ENCODE measurements around the gene HS3ST3A1. TPM values are rescaled to one million over a fixed set of nuclear protein-coding genes. Genes with fewer than 3 reads are reported as not detected.

Gene HS3ST3A1
- total and polyA plus RNA-seq, 2 experiments from 2014 or later: 39.2 to 85.1 TPM

DNA sequence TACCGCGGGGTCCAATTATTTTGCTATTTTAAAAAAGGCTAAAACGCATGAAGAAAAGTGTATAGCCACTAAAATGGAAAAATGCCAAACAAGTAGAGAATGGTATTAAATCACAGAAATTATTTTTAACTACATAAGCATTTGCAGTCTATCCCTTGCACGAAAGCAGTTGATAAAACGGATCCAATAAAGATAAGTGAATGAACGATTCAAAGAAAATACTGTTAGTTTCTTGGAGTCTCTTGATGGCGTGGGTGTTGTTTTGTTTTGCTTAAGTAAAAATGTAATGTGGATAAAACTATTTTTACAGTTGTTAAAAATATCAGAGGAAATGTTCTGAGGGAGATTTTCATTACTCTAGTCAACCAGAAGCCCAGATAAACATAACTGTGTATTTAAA is 9.3 kb downstream of the HS3ST3A1 start:
- Histone ChIP-seq H2AFZ (no peak overlapping the region), H3K4me1 (ENCODE audit: insufficient read depth) (peaks cover 73% of the 10 kb centered on the region), H3K36me3 (ENCODE audit: low read depth) (peaks cover 20% of the 10 kb centered on the region), H3K79me2 (ENCODE audit: insufficient read depth) (peaks cover 100% of the 10 kb centered on the region), H3K27ac (no peak overlapping the region), H3F3A (ENCODE audit: insufficient read depth) (peaks cover 71% of the 10 kb centered on the region), H3K4me3 (no peak overlapping the region), H3K9ac (no peak overlapping the region), H3K9me2 (ENCODE audit: insufficient read depth) (no peaks in the 10 kb centered on the region), H3K9me3 (ENCODE audit: low read depth) (no peaks in the 10 kb centered on the region), H4K20me1 (ENCODE audit: insufficient read depth) (no peaks in the 10 kb centered on the region), H3K27me3 (replicated peaks; ENCODE audit: insufficient read depth) (no peaks in the 10 kb centered on the region), H3K4me2 (ENCODE audit: unreplicated experiment) (no peak overlapping the region)
- in situ Hi-C loops (cut with MboI): loop anchor here (10.0 to 25.0 kb wide), 3 partner anchors 255 to 702 kb away; no protein-coding TSS in a partner anchor
- TF ChIP-seq EZH2 (IDR thresholded peaks at IDR 0.05; ENCODE audit: insufficient read depth, poor library complexity, severe bottlenecking): no peak
- no peak for TF ChIP-seq EZH2phosphoT487 (IDR thresholded peaks at IDR 0.05; ENCODE audit: insufficient read depth, low read depth)
- no peak for DNase-seq
- WGBS, 2 experiments (ENCODE audit: low coverage in 1 of 2, low lambda C conversion rate in 2 of 2, missing lambda C conversion rate in 2 of 2): 92 to 95% methylated on average over 7 of the region's 7 CpGs

DNA sequence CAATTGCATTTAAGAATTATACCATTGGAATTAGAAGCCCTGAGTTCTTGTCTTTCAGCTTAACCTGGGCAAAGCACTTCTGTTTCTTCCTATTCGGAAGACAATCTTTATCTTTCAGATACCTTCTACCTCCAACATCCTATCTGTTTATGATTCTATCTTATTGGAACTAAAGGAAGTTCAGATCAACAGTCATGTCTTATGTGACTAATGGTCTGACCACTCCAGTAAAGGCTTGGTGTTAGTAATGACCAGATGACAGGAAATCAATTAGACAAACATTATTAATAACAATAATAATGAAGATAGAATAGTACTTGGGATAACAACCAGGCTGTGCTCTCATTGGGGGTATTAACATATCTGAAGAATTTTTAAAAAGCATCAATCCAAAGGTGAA is 11.3 kb downstream of the HS3ST3A1 start:
- peaks cover 20% of the 10 kb centered on the region; the same call in 1 of the 2 replicates for H3K36me3 ChIP-seq (ENCODE audit: low read depth)
- in situ Hi-C loops (cut with MboI): loop anchor here (10.0 to 25.0 kb wide), 3 partner anchors 253 to 704 kb away; no protein-coding TSS in a partner anchor
- no peak overlapping the region for H3K4me3 ChIP-seq
- H3K4me2 ChIP-seq (ENCODE audit: unreplicated experiment): peak overlapping the region; percentile 41
- no peaks in the 10 kb centered on the region for H3K9me3 ChIP-seq (ENCODE audit: low read depth)
- H3K27me3 ChIP-seq (replicated peaks; ENCODE audit: insufficient read depth): no peaks in the 10 kb centered on the region
- TF ChIP-seq EZH2 (IDR thresholded peaks at IDR 0.05; ENCODE audit: insufficient read depth, poor library complexity, severe bottlenecking) (no peak), EZH2phosphoT487 (IDR thresholded peaks at IDR 0.05; ENCODE audit: insufficient read depth, low read depth) (no peak)
- peaks cover 62% of the 10 kb centered on the region for H3K4me1 ChIP-seq (ENCODE audit: insufficient read depth)
- no peak overlapping the region for H2AFZ ChIP-seq
- DNase-seq: peak; percentile 42
- H4K20me1 ChIP-seq (ENCODE audit: insufficient read depth): no peaks in the 10 kb centered on the region
- WGBS, 2 experiments (ENCODE audit: low coverage in 1 of 2, low lambda C conversion rate in 2 of 2, missing lambda C conversion rate in 2 of 2): 82 to 83% methylated on average over 1 of the region's 1 CpG
- peaks cover 100% of the 10 kb centered on the region for H3K79me2 ChIP-seq (ENCODE audit: insufficient read depth)
- H3F3A ChIP-seq (ENCODE audit: insufficient read depth): peaks cover 66% of the 10 kb centered on the region
- H3K9me2 ChIP-seq (ENCODE audit: insufficient read depth): no peaks in the 10 kb centered on the region
- peak overlapping the region; percentile 45 for H3K27ac ChIP-seq
- H3K9ac ChIP-seq: no peak overlapping the region

DNA sequence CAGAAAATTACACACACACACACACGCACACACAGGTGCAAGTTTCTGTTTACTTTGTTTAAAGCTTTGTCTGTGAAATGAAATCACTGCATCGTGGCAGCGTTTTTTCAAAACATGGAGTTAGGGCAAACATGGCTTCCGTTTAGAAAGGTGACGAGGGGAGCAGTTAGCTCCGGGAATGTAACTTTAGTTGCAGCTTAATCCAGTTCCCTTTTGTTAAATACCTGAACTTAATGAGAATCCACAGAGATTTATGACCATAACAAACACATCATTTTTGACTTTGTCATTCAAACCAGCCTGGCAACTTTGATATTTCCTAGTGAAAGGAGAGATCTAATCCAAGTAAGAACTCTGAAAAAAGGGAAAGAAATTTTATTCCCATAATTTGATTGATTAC is 12.1 kb downstream of the HS3ST3A1 start:
- Histone ChIP-seq H3K27me3 (replicated peaks; ENCODE audit: insufficient read depth) (no peaks in the 10 kb centered on the region), H3K36me3 (ENCODE audit: low read depth) (peaks cover 20% of the 10 kb centered on the region; the same call in 1 of the 2 replicates), H3F3A (ENCODE audit: insufficient read depth) (peaks cover 61% of the 10 kb centered on the region), H3K9me3 (ENCODE audit: low read depth) (no peaks in the 10 kb centered on the region), H3K4me1 (ENCODE audit: insufficient read depth) (peaks cover 59% of the 10 kb centered on the region), H3K27ac (peak overlapping the region; percentile 45), H2AFZ (no peak overlapping the region), H3K4me3 (no peak overlapping the region), H3K9me2 (ENCODE audit: insufficient read depth) (no peaks in the 10 kb centered on the region), H3K79me2 (ENCODE audit: insufficient read depth) (peaks cover 100% of the 10 kb centered on the region), H3K4me2 (ENCODE audit: unreplicated experiment) (peak overlapping the region; percentile 2), H4K20me1 (ENCODE audit: insufficient read depth) (no peaks in the 10 kb centered on the region), H3K9ac (no peak overlapping the region)
- TF ChIP-seq EZH2 (IDR thresholded peaks at IDR 0.05; ENCODE audit: insufficient read depth, poor library complexity, severe bottlenecking) (no peak), EZH2phosphoT487 (IDR thresholded peaks at IDR 0.05; ENCODE audit: insufficient read depth, low read depth) (no peak)
- no peak for DNase-seq
- WGBS, 2 experiments (ENCODE audit: low coverage in 1 of 2, low lambda C conversion rate in 2 of 2, missing lambda C conversion rate in 2 of 2): 96 to 100% methylated on average over 6 of the region's 6 CpGs
- in situ Hi-C loops (cut with MboI): loop anchor here (10.0 to 25.0 kb wide), 3 partner anchors 252 to 705 kb away; no protein-coding TSS in a partner anchor

DNA sequence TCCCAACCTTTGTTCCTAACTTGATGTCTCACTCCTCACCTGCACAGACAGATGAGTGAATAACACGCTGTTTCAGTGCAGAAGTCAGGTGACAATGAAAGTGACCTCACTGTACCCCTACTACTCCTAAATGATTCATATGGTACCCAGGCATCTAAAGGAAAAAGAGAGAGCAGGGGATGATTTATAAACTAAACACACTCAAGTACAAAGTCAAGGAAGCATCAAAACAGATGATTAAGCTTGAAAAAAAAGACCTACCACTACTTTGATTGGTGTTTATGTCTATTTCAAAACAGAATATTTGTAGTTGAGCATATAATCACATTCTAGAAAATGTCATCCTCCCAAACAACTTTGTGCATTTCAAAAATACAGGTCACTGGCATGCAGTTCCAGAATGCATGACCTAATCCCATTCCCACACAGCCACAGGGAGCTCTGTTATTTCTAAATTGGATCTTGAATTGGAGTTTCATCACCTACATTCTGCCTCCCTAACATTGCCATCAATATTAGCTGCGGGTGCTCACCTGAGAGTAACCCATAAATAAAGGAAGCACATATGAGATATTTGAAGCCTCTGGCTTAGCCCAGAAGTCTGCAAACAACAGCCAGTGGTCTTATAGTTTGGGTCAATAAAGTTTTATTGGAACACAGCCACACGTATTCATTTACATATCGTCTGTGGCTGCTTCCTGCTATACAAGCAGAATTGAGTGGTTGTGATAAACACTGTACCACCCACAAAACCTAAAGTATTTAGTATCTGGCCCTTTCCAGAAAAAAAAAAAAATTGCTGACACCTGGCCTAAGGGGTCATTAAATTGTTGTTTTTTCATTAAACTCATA is 14.0 kb downstream of the HS3ST3A1 start:
- no peaks in the 10 kb centered on the region for H3K27me3 ChIP-seq (replicated peaks; ENCODE audit: insufficient read depth)
- no peak overlapping the region for H3K4me3 ChIP-seq
- H3K27ac ChIP-seq: peak overlapping the region; percentile 46
- DNase-seq: peak; percentile 69
- no peak for TF ChIP-seq EZH2 (IDR thresholded peaks at IDR 0.05; ENCODE audit: insufficient read depth, poor library complexity, severe bottlenecking)
- no peak for TF ChIP-seq EZH2phosphoT487 (IDR thresholded peaks at IDR 0.05; ENCODE audit: insufficient read depth, low read depth)
- H3K9me2 ChIP-seq (ENCODE audit: insufficient read depth): no peaks in the 10 kb centered on the region
- no peaks in the 10 kb centered on the region for H3K9me3 ChIP-seq (ENCODE audit: low read depth)
- WGBS, 2 experiments (ENCODE audit: low coverage in 1 of 2, low lambda C conversion rate in 2 of 2, missing lambda C conversion rate in 2 of 2): 77 to 87% methylated on average over 4 of the region's 4 CpGs
- H4K20me1 ChIP-seq (ENCODE audit: insufficient read depth): no peaks in the 10 kb centered on the region
- peaks cover 66% of the 10 kb centered on the region for H3K4me1 ChIP-seq (ENCODE audit: insufficient read depth)
- no peak overlapping the region for H3K4me2 ChIP-seq (ENCODE audit: unreplicated experiment)
- H3K79me2 ChIP-seq (ENCODE audit: insufficient read depth): peaks cover 100% of the 10 kb centered on the region
- H2AFZ ChIP-seq: no peak overlapping the region
- peaks cover 15% of the 10 kb centered on the region; the same call in 1 of the 2 replicates for H3K36me3 ChIP-seq (ENCODE audit: low read depth)
- in situ Hi-C loops (cut with MboI): loop anchor here (25.0 kb wide), 2 partner anchors 250 to 550 kb away; no protein-coding TSS in a partner anchor
- no peak overlapping the region for H3K9ac ChIP-seq
- H3F3A ChIP-seq (ENCODE audit: insufficient read depth): peaks cover 73% of the 10 kb centered on the region

All from GM23248 (cell line).